HCT116 (cell line): Measurements from ENCODE around the gene USP7.

Experiments used
- EZH2 ChIP-seq: fragments of 200-600 bp; sonication (generic); IDR thresholded peaks from 2 replicates; pipeline ENCODE4 v1.6.1; 2017; ENCODE audit warnings: antibody characterized with exemption, mixed run types
- POLR2AphosphoS5 ChIP-seq: IDR thresholded peaks from 2 replicates; pipeline ENCODE4 v1.6.1; 2011; ENCODE audit warnings: mild to moderate bottlenecking, low read depth, low read length, moderate library complexity
- RAD21 ChIP-seq: IDR thresholded peaks from 2 replicates; pipeline ENCODE4 v1.6.1; 2012; ENCODE audit warnings: low read depth, mild to moderate bottlenecking
- TF ChIP-seq, protein P1 (sequence below), 3 experiments: fragments of 200-600 bp in 1 of 3; sonication (generic) in 1 of 3; IDR thresholded peaks in 2 of 3; conservative IDR thresholded peaks in 1 of 3; 2 replicates each; pipeline ENCODE4 v1.5.1; 2012 to 2017; ENCODE audit warnings: low read depth in 2 of 3, low read length in 2 of 3, antibody characterized with exemption in 1 of 3, borderline replicate concordance in 1 of 3, control low read depth in 1 of 3, mild to moderate bottlenecking in 1 of 3, mixed read lengths in 1 of 3, mixed run types in 1 of 3, moderate library complexity in 1 of 3; ENCODE audit not compliant: insufficient read depth in 1 of 3

DNA sequence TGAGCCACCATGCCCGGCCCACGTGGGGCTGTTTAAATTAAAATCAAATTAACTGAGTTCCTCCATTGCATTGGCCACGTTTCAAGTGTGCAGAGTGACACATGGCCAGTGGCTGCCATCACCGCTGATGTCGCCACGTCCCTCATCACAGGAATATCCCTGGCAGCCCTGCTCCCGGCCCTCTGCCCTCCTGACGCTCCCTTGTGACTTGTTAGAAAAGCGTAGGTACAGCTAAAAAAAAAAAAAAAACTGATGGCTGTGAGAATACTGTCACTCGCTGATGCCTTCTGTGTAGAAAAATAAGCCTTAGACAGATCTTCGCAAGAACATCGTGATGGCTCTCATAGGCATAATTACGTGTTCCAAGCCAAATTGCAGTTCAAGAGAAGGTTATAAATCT lies 116.6 kb downstream of the USP7 start:
- no peak for TF ChIP-seq EZH2
- TF ChIP-seq POLR2AphosphoS5: no peak
- TF ChIP-seq, protein P1, sequence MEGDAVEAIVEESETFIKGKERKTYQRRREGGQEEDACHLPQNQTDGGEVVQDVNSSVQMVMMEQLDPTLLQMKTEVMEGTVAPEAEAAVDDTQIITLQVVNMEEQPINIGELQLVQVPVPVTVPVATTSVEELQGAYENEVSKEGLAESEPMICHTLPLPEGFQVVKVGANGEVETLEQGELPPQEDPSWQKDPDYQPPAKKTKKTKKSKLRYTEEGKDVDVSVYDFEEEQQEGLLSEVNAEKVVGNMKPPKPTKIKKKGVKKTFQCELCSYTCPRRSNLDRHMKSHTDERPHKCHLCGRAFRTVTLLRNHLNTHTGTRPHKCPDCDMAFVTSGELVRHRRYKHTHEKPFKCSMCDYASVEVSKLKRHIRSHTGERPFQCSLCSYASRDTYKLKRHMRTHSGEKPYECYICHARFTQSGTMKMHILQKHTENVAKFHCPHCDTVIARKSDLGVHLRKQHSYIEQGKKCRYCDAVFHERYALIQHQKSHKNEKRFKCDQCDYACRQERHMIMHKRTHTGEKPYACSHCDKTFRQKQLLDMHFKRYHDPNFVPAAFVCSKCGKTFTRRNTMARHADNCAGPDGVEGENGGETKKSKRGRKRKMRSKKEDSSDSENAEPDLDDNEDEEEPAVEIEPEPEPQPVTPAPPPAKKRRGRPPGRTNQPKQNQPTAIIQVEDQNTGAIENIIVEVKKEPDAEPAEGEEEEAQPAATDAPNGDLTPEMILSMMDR (IDR thresholded peaks at IDR 0.05 in 2 of 3, conservative IDR thresholded peaks at IDR 0.05 in 1 of 3; ENCODE audit: borderline replicate concordance in 1 of 3, insufficient read depth in 1 of 3, low read depth in 2 of 3, low read length in 2 of 3): no peak
- no peak for TF ChIP-seq RAD21
